GM23248 (cell line): Measurements from ENCODE around the gene GNL1. TPM values are rescaled to one million over a fixed set of nuclear protein-coding genes. Genes with fewer than 3 reads are reported as not detected.

Source experiments
- DNase-seq: peaks from one replicate; pipeline ENCODE4 v3.0.0-alpha.2; 2015
- H2AFZ ChIP-seq: fragments of 200-600 bp; sonication (generic); 2 replicates; pipeline ENCODE4 v1.6.1; 2016; ENCODE audit warnings: antibody characterized with exemption
- H3F3A ChIP-seq: fragments of 200-600 bp; sonication (generic); 2 replicates; pipeline ENCODE4 v1.6.1; 2016; ENCODE audit warnings: mild to moderate bottlenecking, antibody characterized with exemption, mixed run types; ENCODE audit not compliant: insufficient read depth
- H3K27ac ChIP-seq: fragments of 200-600 bp; sonication (generic); 2 replicates; pipeline ENCODE4 v1.5.1; 2016; ENCODE audit warnings: mild to moderate bottlenecking
- H3K27me3 ChIP-seq: fragments of 200-600 bp; sonication (generic); replicated peaks from 2 replicates; pipeline ENCODE4 v1.6.1; 2016; ENCODE audit warnings: mild to moderate bottlenecking; ENCODE audit not compliant: insufficient read depth
- H3K36me3 ChIP-seq: fragments of 200-600 bp; sonication (generic); 2 replicates; pipeline ENCODE4 v1.6.1; 2016; ENCODE audit warnings: low read depth, mild to moderate bottlenecking
- H3K4me1 ChIP-seq: fragments of 200-600 bp; sonication (generic); 2 replicates; pipeline ENCODE4 v1.6.1; 2016; ENCODE audit warnings: mild to moderate bottlenecking; ENCODE audit not compliant: insufficient read depth
- H3K4me2 ChIP-seq: fragments of 200-600 bp; sonication (generic); one replicate; pipeline ENCODE4 v1.6.1; 2016; ENCODE audit warnings: mild to moderate bottlenecking; ENCODE audit not compliant: unreplicated experiment
- H3K4me3 ChIP-seq: fragments of 200-600 bp; sonication (generic); 2 replicates; pipeline ENCODE4 v1.5.1; 2016; ENCODE audit warnings: mild to moderate bottlenecking
- H3K79me2 ChIP-seq: fragments of 200-600 bp; sonication (generic); 2 replicates; pipeline ENCODE4 v1.6.1; 2016; ENCODE audit warnings: mild to moderate bottlenecking; ENCODE audit not compliant: insufficient read depth
- H3K9ac ChIP-seq: fragments of 200-600 bp; sonication (generic); 2 replicates; pipeline ENCODE4 v1.6.1; 2016; ENCODE audit warnings: mild to moderate bottlenecking
- H3K9me2 ChIP-seq: fragments of 200-600 bp; sonication (generic); 2 replicates; pipeline ENCODE4 v1.6.1; 2016; ENCODE audit warnings: mixed run types, mild to moderate bottlenecking, moderate library complexity; ENCODE audit not compliant: insufficient read depth
- H3K9me3 ChIP-seq: fragments of 200-600 bp; sonication (generic); one replicate; pipeline ENCODE4 v1.6.1; 2017; ENCODE audit warnings: low read depth
- H4K20me1 ChIP-seq: fragments of 200-600 bp; sonication (generic); 2 replicates; pipeline ENCODE4 v1.6.0; 2016; ENCODE audit not compliant: insufficient read depth
- EZH2 ChIP-seq: fragments of 200-600 bp; sonication (generic); IDR thresholded peaks from 2 replicates; pipeline ENCODE4 v1.6.1; 2018; ENCODE audit warnings: antibody characterized with exemption, mild to moderate bottlenecking; ENCODE audit not compliant: insufficient read depth, poor library complexity, severe bottlenecking
- EZH2phosphoT487 ChIP-seq: fragments of 200-600 bp; sonication (generic); IDR thresholded peaks from 2 replicates; pipeline ENCODE4 v1.6.1; 2018; ENCODE audit warnings: antibody characterized with exemption, moderate library complexity, mild to moderate bottlenecking, low read depth; ENCODE audit not compliant: insufficient read depth
- WGBS, 2 experiments: methylation state at CpG; one replicate each; pipeline ENCODE4 v1.1.6; 2015 to 2017; ENCODE audit warnings: low lambda C conversion rate in 2 of 2, low coverage in 1 of 2; ENCODE audit errors: missing lambda C conversion rate in 2 of 2; 5-methylcytosine and 5-hydroxymethylcytosine counted together
- in situ Hi-C: fragments of 300-500 bp; cut with MboI; formaldehyde crosslinking; loops from 2 replicates; pipeline ENCODE4 v1.15.0; 2020
- polyA plus RNA-seq: library from polyadenylated mRNA; unstranded; fragments of >200 nt; fragmentation: Nextera tagmentation; extraction: Ambion mirVana; gene quantifications from 2 replicates; pipeline ENCODE4 v1.2.1, GENCODE V29; 2016
- total RNA-seq: library from RNA; depleted of rRNA; stranded (reverse); fragments of >200 nt; shearing (Covaris generic); gene quantifications from 2 replicates; pipeline ENCODE4 v1.2.3, GENCODE V29; 2014

GNL1 gene
- total and polyA plus RNA-seq, 2 experiments from 2014 or later: 64.8 to 72.1 TPM

DNA sequence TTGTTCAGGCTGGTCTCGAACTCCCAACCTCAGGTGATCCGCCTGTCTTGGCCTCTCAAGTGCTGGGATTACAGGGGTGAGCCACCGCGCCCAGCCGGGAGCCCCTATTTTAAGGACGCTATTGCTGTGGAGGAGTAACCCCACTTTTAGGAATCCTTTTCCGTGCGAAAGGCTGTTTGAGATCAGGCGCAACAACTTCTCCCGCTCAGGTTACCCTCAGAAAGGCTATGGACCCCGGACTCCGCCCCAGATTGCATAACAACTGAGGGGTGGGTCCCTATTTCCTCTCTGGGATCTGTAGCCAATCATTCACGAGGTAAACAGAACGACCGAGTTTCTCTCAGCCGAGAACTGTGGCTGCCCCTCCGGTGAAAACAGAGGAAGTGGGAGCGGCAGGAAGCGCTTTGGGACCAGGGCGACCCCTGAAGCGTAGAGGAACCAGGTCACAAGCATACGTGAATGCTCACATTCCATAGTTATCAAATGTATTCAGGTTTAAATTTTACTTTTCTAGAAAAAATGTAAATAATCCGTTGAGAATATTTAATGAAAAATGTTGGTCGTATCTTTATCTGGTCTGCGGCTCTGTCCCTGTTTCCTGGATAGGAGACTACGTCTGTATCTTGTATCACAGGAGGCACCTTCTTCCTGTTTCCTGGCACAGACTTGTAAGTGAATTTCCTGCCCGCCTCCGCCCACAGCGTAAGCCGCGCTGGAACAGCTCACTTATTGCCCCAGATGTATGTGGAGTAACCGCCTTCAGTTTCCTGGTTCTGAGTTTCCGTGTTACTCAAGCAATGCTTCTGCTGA is 40.1 kb downstream of the GNL1 start:
- Histone ChIP-seq H3K27ac (peak overlapping the region; percentile 94), H3K79me2 (no peaks in the 10 kb centered on the region), H3K4me2 (peak overlapping the region; percentile 93), H4K20me1 (no peaks in the 10 kb centered on the region), H3K4me3 (peak overlapping the region; percentile 82), H3K9me2 (no peaks in the 10 kb centered on the region), H3F3A (no peaks in the 10 kb centered on the region), H3K9me3 (no peaks in the 10 kb centered on the region), H3K36me3 (no peaks in the 10 kb centered on the region), H3K9ac (peak overlapping the region; percentile 92), H3K27me3 (no peaks in the 10 kb centered on the region), H3K4me1 (0 out of 2 replicates have a peak, but pooled peaks cover under 1% of the 10 kb centered on the region), H2AFZ (peak overlapping the region; percentile 93)
- 6 to 8% methylated on average over 33 of the region's 33 CpGs for WGBS, 2 experiments
- DNase-seq: peak; percentile 98
- in situ Hi-C loops: no loop called here
- TF ChIP-seq EZH2phosphoT487: no peak

DNA sequence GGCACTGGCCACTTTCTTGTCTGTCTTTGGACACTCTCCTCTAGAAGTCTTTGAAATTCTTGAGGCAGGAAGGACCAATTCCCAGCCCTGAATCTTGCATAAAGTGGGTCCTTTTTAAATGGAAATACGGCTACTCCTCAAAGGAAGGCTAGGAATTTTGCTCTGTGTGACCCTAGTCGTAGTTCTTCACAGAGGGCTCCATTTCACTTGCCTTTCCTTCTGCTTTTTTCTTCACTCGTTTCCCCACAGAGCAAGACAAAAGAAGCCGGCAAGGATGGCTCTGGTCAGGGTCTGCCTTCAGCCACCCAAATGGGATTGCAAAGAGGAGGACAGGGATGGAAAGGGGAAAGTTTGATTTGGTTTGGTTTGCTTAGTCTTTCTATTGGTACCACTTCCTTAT is 41.2 kb downstream of the GNL1 start:
- no peaks in the 10 kb centered on the region for H3F3A ChIP-seq
- peak overlapping the region; percentile 93 for H2AFZ ChIP-seq
- H3K9me2 ChIP-seq: no peaks in the 10 kb centered on the region
- H3K9me3 ChIP-seq: no peaks in the 10 kb centered on the region
- no peaks in the 10 kb centered on the region for H4K20me1 ChIP-seq
- H3K4me2 ChIP-seq: no peak overlapping the region
- no peak overlapping the region for H3K9ac ChIP-seq
- no peaks in the 10 kb centered on the region for H3K36me3 ChIP-seq
- WGBS, 2 experiments: 41 to 48% methylated on average over 4 of the region's 4 CpGs
- H3K27me3 ChIP-seq: no peaks in the 10 kb centered on the region
- no peak overlapping the region for H3K4me3 ChIP-seq
- no peak for DNase-seq
- TF ChIP-seq EZH2 (no peak), EZH2phosphoT487 (no peak)
- no peaks in the 10 kb centered on the region for H3K4me1 ChIP-seq
- no peaks in the 10 kb centered on the region for H3K79me2 ChIP-seq
- in situ Hi-C loops: no loop called here
- H3K27ac ChIP-seq: no peak overlapping the region

DNA sequence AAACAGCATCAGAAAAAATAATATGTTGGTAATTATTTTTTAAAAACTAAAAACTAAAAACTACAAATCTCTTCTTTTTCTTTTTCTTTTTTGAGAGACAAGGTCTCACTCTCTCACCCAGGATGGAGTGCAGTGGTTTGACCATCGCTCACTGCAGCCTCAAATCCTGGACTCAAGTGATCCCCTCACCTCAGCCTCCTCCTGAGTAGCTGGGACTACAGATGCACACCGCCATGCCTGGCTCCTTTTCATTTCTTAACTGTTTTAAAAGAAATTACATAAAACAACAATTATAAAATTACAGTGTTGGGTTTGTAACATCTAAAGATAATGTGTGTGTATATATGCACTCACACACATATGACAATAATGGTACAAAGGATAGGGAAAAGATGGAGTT is 42.8 kb downstream of the GNL1 start:
- in situ Hi-C loops: no loop called here

DNA sequence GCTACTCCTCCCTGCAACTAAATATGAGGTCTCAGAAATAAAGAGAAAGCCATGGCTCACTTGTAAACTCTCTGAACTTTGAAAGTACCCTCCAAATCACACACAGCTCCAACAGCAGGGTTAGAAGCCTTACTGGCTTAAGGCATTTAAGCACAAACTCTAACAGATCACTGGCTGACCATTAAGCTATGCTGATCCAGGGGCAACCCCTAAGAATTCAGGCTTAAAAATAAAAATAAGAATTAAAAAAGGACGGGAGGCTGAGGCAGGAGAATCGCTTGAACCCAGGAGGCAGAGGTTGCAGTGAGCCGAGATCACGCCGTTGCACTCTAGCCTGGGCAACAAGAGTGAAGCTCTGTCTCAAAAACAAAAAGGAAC is 45.1 kb downstream of the GNL1 start:
- Histone ChIP-seq H3K79me2 (no peaks in the 10 kb centered on the region), H3K9me2 (no peaks in the 10 kb centered on the region), H3K4me2 (no peak overlapping the region), H3F3A (no peaks in the 10 kb centered on the region), H4K20me1 (no peaks in the 10 kb centered on the region), H3K9ac (no peak overlapping the region), H3K4me3 (no peak overlapping the region), H3K4me1 (peaks cover 6% of the 10 kb centered on the region; the same call in 1 of the 2 replicates), H3K27me3 (no peaks in the 10 kb centered on the region), H3K27ac (no peak overlapping the region), H2AFZ (peak overlapping the region; percentile 27; the same call in 1 of the 2 replicates), H3K9me3 (no peaks in the 10 kb centered on the region), H3K36me3 (no peaks in the 10 kb centered on the region)
- TF ChIP-seq EZH2phosphoT487 (no peak), EZH2 (no peak)
- no peak for DNase-seq
- 87 to 90% methylated on average over 5 of the region's 5 CpGs for whole genome bisulfite sequencing, 2 experiments
- in situ Hi-C loops: no loop called here

More for the DNA sequence above, 42.8 kb downstream of the GNL1 start:
- Histone ChIP-seq H3K9me3 (no peaks in the 10 kb centered on the region), H3K9ac (no peak overlapping the region), H4K20me1 (no peaks in the 10 kb centered on the region), H3K9me2 (no peaks in the 10 kb centered on the region), H3K4me3 (no peak overlapping the region), H3K27ac (no peak overlapping the region), H3K27me3 (no peaks in the 10 kb centered on the region), H3K4me2 (no peak overlapping the region), H3K4me1 (peaks cover 6% of the 10 kb centered on the region; the same call in 1 of the 2 replicates), H3K79me2 (no peaks in the 10 kb centered on the region), H3F3A (no peaks in the 10 kb centered on the region), H2AFZ (peak overlapping the region; percentile 6; the same call in 1 of the 2 replicates), H3K36me3 (no peaks in the 10 kb centered on the region)
- WGBS, 2 experiments: 89 to 90% methylated on average over 2 of the region's 2 CpGs
- TF ChIP-seq EZH2 (no peak), EZH2phosphoT487 (no peak)
- no peak for DNase-seq
